NCI-H2081 treated with DMSO at 0.1 percent for 48 hours (cell line): ENCODE results near the gene BRAT1.

Source experiments
- DNase-seq: peaks from one replicate; lab custom pipeline; 2025; lab: John Stamatoyannopoulos, UW

The BRAT1 gene

DNA sequence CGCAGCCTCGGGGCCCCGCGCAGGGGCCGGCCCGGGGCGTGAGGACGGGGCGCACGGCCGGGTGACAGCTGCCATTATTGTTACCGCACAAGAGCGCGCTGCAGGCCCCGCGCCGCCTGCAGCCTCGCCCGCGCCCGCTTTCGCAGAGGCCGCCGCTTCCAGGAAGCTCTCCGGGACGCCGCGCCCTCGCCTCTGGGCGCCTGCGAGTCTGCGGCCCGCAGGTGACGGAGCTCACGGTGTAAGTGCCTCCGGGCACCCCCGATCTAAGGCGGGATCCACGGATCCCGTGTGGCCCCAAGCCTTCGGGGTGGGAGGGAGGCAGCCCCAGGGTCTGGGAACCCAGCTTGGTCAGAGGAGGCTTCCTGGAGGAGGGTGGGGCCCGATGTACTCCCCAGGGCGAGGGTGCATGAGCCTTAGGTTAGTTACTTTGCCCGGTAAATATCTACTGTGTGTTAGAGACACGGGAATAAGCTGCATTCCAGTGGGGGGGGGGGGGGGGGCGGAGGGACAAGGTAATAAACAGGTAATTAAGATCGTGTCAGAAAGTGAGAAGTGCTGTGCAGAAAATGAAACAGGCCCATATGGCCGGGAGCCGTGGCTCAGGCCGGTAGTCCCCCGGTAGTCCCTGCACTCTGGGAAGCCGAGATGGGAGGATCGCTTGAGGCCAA is 4.1 kb upstream of the BRAT1 start:
- no peak for DNase-seq

DNA sequence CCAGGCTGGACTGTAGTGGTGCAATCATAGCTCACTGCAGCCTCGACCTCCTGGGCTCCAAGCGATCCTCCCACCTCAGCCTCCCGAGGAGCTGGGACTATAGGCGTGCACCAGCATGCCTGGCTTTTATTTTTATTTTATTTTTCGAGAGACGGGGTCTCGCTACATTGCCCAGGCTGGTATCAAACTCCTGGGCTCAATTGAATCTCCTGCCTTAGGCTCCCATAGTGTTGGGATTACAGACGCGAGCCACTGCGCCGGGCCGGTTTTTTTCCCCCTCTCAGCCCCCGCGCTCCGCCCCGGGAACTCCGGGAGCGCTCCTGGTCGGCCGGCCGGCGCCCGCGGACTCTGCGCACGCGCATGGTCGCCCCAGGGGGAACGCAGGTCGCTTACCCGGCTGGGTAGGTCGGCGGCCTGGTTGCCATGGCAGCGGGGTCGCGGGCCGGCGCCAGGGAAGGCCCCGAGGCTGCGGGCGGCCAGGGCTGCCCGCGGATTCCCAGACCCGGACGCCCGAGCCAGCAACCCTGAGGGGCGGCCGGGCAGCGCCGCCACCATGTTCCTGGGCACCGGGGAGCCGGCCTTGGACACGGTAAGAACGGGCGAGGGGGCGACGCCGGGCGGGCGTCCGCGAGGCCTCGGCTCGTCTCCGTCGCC is 3.4 kb upstream of the BRAT1 start, which contains the start of gene IQCE:
Gene IQCE (plus strand): TSS at position 351 of the 654 bp plus-strand sequence. CDS start 203 bp downstream, at position 554.
- DNase-seq: no peak

DNA sequence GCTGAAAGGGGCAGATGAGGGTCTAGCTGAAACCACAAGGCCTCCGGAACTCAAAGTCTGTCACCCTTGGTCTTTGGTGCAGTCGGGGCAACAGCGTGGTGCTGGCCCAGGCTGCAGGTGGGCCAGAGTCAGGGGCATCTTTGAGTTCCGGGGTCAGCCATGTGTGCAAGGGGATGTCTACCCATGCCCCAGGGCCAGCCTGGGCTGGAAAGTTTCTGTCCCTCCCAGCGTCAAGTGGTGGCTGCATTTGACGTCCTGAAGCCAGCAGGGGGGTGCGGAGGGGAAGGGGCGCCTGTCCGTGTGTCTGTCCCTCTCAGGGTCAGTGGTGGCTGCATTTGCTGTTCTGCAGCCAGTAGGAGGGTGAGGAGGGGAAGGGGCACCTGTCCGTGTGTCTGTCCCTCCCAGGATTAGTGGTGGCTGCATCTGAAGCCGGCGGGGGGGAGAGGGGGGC is 638 bp downstream of the BRAT1 start:
- no peak for DNase-seq

GRCh38 chr7:2553831-2554581 is 1.3 kb downstream of the BRAT1 start:
- DNase-seq: no peak

GRCh38 chr7:2553108-2553507 is 2.2 kb downstream of the BRAT1 start:
- DNase-seq: no peak

- no peak for DNase-seq
These were observed 3.9 kb downstream of the BRAT1 start for GRCh38 chr7:2551418-2551817.

DNA sequence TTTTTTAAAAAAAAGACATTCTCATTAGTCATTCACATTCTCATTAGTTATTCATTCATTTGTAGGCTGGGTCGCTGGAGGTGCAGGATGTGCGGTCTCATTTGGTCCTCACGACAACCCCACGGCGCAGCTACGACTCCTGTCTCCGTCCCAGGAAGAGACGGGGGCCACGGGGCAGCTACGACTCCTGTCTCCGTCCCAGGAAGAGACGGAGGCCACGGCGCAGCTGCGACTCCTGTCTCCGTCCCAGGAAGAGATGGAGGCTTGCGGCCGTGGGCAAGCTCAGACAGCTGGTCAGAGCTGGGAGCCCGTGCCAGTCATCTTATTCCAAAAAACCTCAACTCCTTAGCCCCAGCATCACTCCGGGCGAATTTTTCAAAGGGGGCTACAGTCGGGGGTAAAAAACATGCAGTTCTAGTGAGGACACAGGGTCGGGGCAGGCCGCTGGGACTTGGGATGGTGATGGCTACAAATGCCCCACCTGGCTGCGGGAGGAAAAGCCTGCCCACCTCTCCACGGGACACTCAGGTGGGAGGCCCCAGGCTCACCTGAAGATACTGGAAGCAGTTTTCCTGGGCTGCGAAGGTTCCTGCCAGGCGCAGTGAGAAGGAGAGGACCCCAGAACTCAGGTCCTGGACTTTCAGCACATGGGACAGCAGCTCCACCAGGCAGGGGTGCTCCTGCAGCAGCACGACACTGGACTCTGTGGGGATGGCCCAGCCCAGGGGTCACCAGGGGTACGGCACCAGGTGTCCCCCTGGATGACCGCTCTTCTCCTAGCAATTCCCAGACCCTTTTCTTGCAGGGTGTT is 8.3 kb downstream of the BRAT1 start:
- no peak for DNase-seq

GRCh38 chr7:2545746-2546425 is 9.4 kb downstream of the BRAT1 start:
- DNase-seq: no peak

GRCh38 chr7:2544541-2545188 is 10.7 kb downstream of the BRAT1 start:
- DNase-seq: no peak

DNA sequence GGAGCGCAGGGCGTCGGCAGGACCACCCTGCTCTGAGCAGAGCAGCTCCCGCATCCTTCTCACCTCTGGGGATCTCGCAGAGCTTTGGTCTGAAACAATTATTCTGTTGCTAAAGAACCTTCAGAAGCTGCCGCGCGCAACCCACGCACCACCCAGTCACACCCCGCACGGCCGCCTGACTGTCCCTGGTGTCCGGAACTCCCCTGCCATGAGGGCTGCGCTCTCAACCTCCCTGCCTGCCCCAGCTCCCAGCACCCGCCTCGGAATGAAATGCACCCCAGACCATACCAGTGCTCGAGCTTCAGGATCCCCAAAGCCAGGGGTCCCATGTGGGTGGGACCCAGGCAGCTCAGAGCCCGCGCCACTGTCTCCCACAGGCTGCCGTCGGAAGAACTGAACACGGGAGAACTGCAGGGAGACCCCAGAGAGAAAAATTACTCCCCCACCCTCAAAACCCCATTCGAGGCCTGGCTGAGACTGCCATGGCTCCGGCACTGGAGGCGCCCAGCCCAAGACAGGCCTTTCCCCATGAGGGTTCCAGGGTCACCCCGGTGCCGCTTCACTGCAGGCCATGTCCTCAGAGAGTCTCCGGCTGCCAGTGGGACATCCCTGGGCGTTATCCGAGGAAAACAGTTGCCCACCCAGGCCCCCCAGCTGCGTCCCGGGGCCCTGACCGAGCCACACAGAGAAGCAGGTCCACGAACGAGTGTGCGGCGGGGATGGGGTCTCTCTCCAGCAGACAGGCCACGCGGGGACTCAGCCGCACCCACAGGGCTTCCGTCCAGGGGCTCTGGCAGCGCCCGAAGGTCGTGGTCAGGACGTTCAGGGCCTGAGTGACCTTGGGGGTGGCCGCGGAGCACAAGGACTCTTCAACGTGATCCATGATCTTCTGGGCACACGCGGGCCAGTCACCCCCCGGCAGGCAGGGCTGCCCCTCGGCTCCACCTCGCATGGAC is 12.1 kb downstream of the BRAT1 start:
- no peak for DNase-seq

GRCh38 chr7:2542011-2542915 is 13.1 kb downstream of the BRAT1 start:
- DNase-seq: no peak

- no peak for DNase-seq
These were observed 13.9 kb downstream of the BRAT1 start for GRCh38 chr7:2541291-2542010.

GRCh38 chr7:2540641-2541051 is 14.7 kb downstream of the BRAT1 start:
- no peak for DNase-seq

GRCh38 chr7:2540133-2540532 is 15.2 kb downstream of the BRAT1 start:
- DNase-seq: no peak

DNA sequence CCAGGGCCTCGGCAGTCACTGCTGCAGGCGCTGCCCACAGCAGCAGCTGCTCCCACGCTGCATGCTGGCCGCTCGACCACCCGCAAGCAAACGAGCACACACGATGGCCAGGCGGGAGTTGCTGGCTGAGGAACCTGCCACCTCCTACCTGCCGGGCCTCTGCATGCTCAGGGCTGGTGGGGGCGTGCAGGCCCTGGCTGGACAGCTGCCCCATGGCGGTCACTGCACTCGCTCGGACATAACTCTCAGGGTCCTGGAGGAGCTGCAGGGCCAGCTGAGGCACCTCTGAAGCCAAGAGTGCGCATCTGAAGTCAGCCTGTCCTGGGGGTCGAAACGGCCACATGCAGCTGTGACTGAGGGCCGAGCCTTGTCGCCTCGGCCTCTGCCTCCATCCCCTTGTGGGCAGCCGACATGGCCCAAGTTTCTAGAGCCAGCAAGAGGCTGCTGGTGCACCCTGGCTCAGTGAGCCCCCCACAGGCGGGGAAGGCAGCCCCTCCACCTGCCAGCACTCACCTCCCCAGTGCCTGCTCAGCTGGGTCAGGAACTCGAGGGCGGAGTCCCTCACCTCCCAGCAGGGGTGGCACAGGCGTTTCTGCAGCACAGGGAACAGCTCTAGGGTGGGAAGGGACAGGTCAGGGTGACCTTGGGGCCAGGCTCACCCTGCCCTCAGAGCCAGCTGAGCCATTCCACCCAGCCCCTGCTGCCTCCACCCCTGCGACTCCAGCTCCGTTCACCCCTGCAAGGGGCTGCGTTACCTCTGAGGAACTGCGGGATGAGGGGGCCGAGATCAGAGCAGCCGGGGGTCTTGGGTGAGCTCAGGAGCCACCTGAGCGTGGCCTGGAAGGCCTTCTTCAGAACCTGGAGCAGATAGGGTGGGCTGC is 16.1 kb downstream of the BRAT1 start:
- no peak for DNase-seq

GRCh38 chr7:2537981-2538851 is 17.1 kb downstream of the BRAT1 start:
- DNase-seq: no peak
